GM18870 (cell line): ENCODE results near the gene ACTR3.
"Not testable (repeated sequence)": the region's sequence is repeated elsewhere in the genome, so short reads cannot be mapped to it uniquely, and the experiment has no call there.

Source experiments
- ATAC-seq: cut with Tn5 transposase; IDR thresholded peaks from one replicate; pipeline ENCODE4 v1.9.1; 2021; ENCODE audit warnings: moderate library complexity; ENCODE audit not compliant: unreplicated experiment

ACTR3 gene

DNA sequence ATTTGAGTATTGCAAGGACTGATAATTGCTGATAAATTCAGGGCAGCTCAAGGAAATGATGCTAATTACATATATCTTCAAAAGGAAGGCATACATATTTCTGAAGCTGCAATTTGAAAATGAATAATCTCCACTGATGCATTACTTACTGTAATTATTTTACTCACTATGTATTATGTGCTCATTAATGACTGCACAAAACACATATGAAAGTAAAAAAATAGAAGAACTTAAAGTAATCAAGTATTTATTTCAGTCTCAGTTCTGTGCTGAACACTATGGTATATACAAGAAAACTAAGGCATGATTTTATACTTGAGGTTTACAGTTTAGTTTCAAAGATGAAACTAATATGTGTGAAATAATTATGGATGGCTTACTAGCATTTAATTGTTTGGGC lies 9.3 kb downstream of the ACTR3 start:
- no peak for ATAC-seq

DNA sequence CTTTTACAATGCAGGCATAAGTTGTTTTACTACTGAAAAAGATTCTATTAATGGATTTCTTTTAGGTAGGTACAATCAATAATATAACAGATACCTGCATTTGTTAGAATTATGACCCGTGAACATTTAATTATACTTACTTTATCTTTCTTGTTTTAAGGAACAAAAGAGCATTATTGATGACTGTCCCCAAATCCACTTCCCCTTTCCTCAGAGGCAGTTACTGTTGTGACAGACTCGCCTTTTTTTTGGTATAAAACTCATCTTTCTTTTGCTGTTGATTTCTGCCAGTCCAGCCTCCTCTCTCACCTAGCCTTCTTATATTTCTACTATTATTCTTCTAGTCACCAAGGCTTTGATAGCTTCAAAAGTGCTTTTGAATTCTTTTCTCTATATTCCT lies 12.1 kb downstream of the ACTR3 start:
- ATAC-seq, result no peak

DNA sequence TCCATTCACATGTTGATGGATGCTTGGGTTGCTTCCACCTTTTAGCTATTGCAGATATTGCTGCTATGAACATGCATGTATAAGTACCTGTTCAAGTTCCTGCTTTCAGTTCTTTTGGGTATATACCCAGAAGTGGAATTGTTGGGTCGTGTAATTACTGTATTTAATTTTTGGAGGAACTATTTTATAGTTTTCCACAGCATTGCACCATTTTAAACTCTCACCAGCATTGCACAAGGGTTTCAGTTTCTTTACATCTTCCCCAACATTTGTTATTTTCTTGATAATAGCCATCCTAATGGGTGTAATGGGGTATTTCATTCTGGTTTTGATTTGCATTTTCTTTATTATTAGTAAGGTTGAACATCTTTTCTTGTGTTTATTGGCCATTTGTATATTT lies 16.0 kb downstream of the ACTR3 start:
- no peak for ATAC-seq

DNA sequence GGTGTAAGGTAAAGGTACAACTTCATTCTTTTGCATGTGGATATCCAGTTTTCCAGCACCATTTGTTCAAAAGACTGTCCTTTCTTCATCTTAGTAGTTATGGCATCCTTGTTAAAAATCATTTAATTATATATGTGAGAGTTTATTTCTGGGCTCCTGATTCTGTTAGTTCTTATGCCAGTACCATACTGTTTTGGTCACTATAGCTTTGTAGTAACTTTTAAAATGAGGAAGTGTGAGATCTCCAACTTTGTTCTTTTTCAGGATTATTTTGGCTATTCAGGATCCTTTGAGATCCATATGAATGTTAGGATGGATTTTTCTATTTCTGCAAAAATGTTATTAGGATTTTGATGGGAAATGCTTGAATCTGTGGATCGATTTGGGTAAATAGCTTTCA lies 16.8 kb downstream of the ACTR3 start:
- ATAC-seq, result no peak

DNA sequence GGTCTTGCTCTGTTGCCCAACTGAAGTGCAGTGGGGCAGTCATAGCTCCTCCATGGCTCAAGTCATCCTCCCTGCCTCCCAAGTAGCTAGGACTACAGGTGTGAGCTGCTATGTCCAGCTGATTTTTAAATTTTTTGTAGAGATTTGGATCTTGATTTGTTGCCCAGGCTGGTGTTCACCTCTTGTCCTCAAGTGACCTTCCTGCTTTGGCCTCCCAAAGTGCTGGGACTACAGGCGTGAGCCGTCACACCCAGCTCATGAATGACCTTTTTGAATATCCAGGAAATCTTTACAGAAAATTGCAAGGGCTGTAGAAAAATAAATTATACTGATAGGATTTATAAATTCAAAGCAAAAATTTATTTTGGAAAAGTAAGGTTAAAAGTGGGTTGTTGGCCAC lies 17.4 kb downstream of the ACTR3 start:
- ATAC-seq, result no peak

DNA sequence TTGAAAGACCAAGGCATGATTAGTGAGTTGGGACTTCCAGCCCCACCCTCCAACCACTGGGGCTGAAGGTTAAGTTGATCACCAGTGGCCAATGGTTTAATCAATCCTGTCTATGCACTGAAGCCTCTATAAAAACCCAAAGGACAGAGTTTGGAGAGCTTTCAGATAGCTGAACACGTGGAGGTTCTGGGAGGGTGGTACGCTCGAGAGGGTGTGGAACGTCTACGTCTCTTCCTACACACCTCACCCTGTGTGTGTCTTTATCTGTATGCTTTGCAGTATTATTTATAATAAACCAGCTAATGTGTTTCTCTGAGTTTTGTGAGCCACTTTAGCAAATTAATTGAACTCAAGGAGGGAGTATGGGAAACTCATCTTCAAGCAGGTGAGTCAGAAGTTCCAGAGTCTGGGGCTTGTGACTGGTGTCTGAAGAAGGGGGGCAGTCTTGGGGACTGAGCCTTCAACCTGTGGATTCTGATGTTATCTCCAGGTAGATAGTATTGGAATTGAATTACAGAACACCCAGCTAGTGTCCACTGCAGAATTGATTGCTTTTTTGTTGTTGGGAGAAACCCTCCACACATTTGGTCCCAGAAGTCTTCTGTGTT lies 20.3 kb downstream of the ACTR3 start:
- no peak for ATAC-seq

DNA sequence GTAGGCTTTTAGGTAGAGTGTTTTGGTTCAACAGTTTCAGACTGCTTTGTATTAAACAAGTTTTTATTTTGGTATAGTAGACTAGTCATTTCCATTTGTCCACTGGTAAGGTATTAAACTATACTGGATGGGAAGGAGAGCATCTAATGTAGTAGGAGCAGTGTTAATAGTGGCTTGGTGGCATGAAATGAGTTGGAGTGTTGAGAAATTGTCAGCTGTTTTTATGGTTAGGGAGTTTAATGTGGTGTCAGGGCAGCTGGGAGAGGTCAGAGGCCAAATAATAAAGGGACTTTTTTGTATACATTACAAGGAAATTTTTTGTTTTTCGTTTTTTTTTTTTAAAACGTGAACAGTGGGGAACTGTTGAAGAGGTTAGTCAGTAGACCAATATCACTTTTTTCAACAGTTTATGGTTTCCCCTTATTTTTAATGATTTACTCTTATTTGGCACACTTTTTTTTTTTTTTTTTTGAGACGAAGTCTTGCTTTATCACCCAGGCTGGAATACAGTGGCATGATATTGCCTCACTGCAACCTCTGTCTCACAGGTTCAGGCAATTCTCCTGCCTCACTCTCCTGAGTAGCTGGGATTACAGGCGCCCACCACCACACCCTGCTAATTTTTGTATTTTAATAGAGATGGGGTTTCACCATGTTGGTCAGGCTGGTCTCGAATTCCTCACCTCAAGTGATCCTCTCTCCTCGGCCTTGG lies 21.2 kb downstream of the ACTR3 start:
- ATAC-seq, result no peak

DNA sequence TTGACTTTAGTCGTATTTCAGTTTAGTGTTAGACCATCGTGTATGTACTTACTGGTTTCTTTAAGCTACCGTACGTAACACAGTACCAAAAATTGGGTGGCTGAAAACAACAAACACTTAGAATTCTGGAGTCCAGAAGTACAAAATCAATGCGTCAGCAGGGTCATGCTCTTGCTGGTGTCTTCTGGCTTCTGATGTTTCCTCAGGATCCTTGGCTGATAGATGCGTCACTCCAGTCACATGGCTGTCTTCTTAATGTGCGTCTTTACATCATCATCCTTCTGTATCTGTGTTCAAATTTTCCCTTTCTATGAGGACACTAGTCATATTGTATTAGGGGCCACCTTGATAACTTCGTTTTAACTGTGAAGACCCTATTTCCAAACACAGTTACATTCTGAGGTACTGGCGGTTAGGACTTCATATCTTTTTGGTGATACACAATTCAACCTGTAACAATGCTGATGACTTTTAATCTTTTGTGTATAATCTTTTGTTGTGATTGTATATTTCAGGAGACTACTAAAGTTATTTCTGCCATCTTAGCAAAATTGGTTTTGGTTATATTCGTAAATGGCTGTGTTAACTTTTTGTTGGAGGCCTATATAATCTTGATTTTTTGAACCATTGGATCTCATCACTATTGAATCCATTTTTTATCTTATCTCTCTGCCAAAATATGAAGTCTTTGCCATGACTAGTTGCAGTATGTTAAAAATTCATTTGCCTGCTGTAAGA lies 25.4 kb downstream of the ACTR3 start:
- ATAC-seq, result no peak

DNA sequence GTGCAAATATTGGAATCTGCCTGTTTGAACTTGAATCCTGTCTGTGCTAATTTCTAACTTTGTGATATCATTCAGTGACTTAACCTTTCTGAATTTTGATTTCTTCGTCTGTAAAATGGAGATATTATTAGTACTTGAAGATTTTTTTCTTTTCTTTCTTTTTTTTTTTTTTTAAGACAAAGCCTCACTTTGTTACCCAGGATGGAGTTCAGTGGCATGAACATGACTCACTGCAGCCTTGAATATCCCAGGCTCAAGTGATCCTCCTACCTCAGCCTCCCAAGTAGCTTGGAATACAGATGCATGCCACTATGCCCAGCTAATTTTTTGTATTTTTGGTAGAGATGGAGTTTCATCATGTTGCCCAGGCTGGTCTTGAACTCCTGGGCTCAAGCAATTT lies 28.3 kb downstream of the ACTR3 start:
- no peak for ATAC-seq

DNA sequence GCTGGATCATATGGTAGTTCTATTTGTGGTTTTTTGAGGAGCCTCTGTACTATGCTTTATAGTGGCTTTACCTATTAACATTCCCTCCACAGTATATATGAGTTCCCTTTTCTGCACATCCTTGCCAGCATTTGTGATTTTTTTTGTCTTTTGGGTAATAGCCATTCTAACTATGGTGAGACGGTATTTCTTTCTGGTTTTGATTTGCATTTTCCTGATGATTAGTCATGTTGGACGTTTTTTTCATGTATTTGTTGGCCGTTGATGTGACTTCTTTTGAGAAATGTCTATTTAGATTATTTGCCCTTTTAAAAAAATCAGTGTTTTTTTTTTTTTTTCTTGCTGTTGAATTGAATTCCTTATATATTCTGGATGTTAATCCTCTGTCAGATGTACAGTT lies 31.1 kb downstream of the ACTR3 start:
- ATAC-seq, result no peak

DNA sequence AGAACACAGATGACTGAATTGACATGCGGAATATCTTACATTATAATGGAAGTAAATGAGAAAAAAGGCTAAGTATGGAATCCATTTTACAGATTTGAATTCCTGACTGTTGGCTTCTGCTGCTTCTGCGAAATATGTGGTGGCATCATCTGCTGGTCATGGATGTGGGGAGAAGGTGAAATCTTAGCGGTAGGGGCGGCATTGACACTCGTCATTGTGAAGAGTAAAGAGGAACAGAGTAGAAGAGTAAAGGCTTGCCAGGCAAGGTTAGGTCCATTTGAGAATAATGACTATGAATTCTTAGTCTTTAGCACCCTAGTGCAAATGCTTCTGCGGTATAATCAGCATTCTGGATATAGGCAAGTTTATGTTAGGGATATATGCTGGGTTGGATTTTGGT lies 32.4 kb downstream of the ACTR3 start:
- no peak for ATAC-seq

DNA sequence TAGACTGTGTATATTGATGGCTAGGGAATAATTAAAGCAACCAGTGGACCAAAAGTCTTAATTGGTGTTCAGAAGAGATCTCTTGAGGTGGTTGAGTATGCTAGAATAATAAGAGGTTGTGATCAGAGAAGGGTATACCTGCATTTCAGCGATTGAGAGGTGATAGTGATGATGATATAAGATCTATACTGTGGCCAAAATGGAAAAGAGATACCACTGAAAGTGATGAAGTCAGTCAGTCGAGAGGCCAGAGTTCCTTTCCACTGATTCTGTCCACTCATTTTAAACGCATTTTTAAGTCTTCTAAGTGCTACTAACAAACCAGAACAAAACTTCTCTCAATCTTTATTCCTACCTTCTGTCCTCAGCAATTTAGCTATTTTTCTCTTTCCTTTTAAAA lies 32.9 kb downstream of the ACTR3 start:
- ATAC-seq, result no peak

DNA sequence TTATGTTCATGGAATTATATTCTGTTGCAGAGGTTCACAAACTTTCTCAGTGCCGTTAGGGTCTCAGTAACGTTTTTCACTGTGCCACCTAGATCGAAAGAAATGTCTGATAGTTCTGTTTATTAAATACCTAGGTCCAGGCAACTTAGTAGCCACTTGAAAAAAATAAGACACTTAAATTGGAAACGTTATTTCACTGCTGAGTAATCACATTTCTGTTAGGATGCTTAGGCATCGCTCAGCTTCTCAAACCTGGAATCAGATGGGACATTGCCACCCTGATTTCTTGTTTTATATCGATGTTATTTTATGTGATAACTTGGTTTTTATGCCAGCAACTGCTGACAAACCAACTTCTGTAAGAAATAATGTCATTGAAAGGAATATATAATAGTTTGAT lies 36.0 kb downstream of the ACTR3 start:
- ATAC-seq, result no peak

DNA sequence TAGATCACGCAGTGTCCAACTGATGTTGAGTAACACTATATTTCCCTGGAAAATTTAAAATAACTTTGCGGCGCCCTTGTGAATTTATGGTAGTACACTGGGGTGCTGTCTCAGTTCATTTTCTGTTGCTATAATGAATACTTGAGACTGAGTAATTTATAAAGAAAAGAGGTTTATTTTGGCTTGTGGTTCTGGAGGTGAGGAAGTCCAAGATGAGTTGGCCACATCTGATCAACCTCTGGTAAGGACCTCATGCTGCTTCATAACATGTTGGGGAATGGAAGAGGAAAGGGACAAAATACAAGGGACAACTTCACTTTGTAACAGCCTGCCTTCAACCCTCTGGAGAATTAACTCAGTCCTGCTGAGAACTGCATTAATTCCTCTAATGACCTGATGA lies 36.4 kb downstream of the ACTR3 start:
- no peak for ATAC-seq

DNA sequence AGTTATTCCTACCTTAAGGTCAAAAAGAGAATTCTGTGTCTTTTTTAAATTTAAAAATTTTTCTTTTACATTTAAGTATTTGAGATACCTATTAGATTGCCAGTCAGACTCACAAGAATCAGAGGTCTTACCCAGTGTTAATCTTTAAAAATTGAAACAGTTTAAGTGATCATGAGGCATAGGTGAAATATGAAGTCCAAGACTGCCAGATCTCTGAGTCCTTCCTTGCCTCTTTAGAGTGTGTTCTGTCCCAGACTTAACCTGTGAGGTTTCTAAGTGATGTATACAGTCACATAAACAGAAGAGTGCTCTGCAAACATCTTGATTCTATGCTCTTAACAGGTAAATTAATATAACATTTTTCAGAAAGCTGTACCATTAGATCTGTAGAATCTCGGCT lies 40.6 kb downstream of the ACTR3 start:
- ATAC-seq, result no peak

DNA sequence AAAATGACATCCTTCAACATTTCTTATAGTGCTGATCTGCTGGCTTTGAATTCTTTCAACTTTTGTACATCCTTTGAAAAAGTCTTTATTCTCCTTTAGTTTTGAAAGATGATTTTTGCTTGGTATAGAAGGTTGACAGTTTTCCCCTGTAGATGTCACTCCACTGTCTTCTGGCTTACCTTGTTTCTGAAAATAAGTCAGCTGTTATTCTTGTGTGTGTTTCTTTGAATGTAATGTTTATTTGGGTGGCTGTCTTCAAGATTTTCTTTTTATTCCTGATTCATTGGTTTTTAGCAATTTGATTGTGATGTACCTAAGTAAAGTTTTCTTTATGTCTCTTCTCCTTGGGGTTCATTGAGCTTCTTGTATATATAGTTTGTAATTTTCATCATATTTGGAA lies 47.6 kb downstream of the ACTR3 start:
- no peak for ATAC-seq

DNA sequence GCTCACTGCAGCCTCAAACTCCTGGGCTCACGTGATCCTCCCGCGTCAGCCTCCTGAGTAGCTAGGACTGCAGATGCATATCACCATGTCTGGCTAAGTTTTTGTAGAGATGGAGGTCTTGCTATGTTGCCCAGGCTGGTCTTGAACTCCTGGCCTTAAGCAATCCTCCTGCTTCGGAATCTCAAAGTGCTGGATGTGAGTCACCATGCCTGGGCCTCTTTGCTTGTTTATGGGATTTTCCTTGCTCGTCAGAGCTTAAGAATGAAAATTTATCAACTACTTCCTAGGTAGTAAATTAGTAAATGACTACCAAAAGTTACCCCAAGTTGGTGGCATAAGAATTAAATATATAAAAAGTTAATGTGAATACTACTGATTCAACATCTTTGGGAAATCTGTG lies 51.0 kb downstream of the ACTR3 start:
- ATAC-seq, result no peak

DNA sequence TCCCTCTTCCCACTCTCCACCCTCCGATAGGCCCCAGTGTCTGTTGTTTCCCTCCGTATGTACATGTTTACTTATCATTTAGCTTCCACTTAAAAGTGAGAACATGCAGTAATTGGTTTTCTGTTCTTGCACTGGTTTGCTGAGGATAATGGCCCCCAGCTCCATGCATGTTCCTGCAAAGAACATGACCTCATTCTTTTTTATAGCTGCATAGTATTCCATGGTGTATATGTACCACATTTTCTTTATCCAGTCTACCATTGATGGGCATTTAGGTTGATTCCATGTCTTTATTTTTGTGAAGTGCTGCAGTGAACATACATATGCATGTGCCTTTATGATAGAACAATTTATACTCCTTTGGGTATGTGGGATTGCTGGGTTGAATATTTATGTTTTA lies 55.9 kb downstream of the ACTR3 start:
- ATAC-seq, result not testable (repeated sequence)

DNA sequence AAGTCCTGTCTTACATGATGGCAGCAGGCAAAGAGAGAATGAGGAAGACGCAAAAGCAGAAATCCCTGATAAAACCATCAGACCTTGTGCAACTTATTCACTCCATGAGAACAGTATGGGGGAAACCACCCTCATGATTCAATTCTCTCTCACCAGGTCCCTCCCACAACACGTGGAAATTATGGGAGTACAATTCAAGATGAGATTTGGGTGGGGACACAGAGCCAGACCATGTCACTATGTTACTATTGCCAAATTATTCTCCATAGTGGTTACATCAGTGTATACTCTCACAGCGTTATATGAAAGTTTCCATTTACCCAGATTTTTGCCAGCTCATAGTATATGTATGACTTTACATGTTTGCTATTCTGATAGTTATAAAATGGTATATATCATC lies 61.0 kb downstream of the ACTR3 start:
- ATAC-seq, result not testable (repeated sequence)

DNA sequence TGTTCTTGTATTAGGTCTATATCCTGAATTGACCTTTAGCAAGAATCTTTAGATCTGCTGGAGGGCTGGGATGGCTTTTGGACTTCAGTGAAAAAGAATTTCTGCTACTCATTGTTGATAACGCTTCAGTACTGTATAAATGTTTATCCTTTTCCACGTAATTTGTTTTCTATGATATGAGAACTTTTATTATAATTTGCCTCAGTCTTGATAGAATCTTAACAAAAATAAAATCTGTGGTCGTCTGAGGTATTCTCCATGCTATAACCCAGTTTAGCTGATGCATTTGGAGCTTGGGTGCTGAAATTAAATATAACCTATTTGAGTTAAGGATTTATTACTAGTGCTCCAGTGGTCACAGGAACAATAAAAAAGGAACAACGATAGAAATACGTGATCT lies 71.1 kb downstream of the ACTR3 start:
- ATAC-seq, result no peak

DNA sequence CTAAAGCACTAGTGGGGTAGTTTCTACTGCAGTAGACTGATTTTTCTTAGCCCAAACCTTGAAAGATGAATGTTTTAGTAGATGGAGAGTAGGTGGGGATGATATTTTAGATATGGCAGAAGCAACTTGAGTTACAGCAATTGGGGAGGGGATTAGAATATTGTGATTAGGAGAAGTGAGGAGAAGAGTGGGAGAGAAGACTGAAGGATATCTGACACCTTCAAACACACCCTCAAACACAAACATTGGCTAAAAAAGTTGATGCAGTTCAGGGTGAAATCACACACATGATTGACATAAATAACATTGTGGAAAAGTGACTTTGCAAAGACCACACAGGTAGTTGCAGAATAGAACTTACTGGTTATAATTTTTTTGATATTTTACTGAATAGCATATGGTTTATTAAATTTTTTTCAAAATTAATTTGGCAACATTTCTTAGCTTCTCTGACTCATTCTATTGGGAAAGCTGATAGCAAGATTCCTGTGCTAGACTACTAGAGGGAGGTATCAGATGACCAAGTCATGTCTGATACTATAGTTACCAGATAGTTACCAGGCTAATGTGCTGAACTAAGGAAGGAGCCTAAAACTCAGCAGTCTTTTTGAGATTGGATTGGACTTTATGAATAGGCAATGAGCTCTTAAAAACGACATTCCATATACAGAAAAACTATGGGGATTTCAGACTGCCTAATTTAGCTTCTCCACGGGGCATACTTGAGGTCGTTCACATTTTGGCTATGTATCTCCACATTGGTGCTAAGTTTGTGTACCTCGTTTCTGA lies 73.0 kb downstream of the ACTR3 start:
- ATAC-seq, result no peak

DNA sequence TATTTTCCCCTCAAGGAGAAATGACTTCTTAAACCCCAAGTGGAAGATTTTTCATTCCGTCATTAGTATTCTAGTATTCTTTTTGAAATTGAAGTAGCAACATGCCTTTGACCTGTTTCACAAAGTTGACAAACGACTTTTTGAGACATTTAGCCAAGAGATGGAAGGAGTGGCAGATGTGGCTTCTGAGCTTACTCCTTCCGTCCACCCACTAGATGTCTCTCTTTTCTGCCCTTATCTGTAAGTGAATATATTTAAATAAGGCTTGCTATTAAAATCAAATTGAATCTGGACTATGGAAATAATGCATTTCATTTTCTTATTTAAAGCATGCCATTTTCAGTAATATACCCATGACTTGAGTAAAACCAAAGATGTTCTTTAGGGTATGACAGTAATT lies 74.1 kb downstream of the ACTR3 start:
- no peak for ATAC-seq
